SKM-1 treated with dmso at 0.1 percent for 144 hours (cell line): ENCODE measurements around the gene NELFB.

Experiments used
- DNase-seq: peaks from one replicate; lab custom pipeline; 2025; ENCODE audit not compliant: unreplicated experiment; lab: John Stamatoyannopoulos, UW

NELFB gene

DNA sequence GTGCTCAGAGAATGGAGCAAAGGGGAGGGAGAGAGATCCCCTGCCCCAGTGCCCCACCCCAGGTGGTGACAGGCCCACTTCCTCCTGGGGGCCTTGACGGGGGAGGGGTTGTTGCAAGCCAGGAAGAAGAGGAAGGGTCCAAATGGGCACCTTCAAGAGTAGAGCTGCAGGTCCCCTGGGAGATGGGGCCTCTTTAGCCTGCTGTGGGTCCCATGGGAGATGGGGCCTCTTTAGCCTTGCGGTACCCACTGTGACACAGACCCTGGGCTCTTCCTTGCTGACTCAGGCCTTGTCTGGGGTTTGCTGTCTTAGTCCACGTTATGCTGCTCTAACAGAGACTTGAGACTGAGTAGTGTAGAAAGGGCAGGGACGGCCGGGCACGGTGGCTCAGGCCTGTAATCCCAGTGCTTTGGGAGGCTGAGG is 12.8 kb downstream of the NELFB start:
- DNase-seq = peak; percentile 47

DNA sequence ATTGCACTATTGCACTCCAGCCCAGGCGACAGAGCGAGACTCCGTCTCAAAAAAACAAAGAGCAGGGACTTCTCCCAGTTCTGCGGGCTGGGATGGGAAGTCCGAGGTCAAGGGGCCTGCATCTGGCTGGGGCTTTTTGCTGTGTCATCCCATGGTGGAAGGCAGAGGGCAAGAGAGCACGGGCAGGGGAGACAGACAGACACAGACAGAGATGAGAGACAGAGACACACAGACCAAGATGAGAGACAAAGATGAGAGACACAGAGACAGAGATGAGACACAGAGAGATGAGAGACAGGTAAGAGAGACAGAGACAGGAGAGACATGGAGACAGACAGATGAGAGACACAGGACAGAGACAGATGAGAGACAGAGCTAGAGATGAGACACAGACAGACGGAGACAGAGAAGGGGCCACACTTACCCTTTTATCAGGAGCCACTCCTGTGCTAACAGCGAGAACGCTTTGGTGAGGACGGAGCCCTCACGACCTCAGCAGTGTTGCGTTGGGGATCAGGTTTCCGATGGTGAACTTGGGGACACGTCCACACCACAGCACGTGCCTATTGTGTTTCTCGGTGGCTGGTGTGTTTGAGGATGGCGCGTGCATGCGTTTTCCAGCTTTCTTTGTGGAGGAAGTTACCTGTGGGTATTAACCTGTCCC is 13.5 kb downstream of the NELFB start:
- no peak for DNase-seq

DNA sequence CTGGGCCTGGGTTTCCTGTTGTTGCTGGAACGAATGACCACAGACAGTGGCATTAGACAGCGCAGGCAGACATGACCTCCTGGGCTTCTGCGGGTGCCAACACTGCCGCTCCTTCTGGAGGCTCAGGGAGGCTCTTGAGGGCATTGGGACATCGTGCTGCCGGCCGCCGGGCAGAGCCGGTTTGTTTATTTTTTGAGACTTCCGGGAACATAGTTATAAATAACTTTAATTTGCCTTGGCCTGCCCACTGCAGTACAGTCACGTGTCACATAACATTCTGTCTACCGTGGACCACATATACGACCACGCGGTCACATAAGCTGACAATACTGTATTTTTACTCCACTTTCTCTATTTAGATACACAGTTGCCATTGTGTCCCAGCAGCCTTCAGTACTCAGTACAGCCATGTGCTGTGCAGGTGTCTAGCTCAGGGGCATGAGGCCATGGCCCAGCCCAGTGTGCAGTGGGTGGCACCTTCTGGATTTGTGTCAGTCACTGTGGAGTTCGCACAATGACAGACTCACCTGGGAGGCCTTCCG is 14.2 kb downstream of the NELFB start:
- DNase-seq = no peak

DNA sequence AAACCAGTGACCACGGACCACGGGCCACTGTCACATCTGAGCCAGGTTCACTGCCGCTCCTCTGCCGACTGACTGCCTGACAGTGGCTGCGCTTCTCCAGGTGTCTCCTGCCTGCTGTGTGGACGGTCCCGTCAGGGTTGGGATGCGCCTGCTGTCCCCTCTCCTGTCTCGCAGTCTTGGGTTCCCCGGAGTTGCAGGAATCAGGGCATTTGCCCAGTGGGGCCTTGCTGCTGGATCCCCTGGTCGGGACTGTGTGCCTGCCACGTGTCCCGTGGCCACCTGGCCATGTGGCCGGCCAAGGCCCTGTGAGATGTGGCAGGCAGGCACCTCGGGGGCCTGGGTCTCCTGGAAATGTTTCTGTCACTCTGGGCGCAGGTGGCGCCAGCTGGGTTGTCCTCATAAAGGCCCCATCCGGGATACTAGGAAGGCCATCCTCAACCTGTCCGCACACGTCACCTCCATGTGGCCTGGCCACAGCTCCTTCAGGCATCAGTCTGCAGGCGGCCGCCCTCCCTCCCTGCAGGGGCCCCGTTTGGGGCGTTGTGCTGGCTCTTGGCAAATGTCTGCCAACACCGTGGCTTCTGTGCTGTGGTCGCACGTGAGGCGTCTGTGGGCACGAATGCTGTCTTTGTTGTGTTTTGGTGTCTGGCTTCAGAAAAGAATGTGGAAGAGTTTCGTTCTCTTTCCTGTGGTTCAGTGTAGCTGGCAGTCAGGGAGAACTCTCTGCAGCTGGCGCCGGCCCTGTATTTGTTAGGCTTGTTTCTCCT is 16.0 kb downstream of the NELFB start:
- no peak for DNase-seq

DNA sequence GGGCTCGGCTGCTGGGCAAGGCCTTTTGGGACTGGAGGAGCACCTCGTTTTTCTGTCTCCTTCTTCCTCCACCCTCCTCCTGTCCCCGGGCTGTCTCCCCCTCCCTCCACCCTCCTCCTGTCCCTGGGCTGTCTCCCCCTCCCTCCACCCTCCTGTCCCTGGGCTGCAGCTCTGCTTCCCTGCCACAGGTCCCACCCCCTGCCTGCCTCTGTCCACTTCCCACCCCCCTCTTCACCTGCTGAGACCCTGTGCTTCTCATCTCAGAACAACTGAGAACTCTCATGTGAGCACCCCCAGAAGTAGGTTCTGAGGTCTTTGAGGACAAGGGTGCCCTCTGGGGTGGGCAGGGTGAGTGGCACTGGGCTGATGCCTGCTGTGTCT is 16.6 kb downstream of the NELFB start:
- DNase-seq = no peak

DNA sequence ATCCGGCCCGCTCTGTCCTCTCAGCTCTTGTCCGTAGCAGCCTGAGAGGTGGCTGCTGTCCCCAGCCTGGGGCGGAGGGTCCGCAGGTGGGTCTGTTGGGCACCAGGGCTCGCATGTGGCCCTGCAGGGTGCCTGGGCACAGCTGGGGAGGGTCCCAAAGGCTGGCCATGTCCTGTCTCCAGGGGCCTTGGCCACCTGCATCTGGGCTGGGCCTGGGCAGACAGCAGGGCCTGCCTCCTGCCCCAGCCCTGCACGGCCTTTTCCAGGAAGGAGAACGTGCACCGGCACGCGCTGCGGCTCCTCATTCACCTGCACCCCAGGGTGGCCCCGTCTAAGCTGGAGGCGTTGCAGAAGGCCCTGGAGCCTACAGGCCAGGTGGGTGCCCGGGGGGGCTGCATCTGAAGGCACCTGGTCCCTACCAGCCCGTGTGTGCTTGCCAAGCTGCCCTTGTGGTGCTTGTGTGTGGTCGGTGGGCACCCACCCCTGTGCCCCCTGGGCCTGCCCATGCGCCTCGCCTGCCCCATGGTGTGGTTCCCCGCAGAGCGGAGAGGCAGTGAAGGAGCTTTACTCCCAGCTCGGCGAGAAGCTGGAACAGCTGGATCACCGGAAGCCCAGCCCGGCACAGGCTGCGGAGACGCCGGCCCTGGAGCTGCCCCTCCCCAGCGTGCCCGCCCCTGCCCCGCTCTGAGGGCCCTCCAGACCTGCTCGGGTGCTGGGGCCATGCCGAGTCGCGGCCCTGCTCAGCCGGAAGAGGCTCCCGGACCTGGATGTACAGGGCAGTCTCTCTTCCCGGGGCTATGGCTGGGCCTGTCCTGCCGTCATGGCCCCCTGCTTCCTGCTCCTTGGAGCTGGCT is 17.3 kb downstream of the NELFB start:
- no peak for DNase-seq

DNA sequence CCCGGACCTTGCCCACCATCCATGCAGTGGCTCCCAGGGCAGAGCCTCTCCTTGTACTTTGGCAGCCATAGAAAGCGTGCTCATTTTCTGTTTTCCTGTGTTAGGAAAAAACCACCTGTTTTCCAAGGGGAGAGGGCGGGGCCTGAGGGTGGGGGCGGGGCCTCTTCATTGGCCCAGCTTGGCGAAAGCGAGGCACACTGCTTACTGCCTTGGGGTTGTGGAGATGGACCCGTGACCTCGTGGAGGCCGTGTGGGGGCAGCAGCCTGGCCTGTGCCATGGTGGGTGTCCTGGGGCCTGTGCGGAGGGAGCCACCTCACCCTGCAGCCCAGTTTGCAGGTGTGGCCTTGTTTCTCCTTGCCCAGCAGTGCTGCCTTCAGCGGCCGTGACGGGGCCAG is 18.0 kb downstream of the NELFB start:
- DNase-seq = no peak

DNA sequence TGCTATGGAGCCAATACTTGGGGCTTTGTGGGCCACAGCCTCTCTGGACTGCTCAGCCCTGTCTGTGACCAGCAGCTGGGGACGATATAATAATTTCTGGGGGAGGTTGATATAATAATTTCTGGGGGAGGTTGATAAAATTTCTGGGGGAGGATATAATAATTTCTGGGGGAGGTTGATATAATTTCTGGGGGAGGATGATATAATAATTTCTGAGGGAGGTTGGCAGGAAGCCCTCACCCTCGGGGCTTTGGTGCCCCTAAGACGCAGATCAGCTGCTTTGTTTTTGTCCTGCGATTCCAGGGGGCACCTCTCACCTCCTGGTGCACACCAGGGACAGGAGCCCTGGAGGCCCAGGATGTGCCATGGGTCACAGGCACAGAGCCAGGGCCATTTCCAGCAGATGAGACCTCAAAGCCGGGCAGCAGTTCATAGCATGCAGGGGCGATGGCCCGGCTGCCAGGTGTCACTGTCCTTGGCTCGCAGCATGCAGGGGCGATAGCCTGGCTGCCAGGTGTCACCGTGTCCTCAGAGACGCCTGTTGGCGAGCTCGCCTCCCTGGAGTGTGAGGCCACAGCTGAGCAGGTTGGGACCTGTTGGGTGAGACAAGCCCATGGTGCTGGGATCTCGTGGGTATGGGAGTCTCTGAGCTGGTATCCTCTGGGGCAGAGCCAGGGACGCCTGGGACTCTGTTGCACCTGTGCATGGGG is 18.6 kb downstream of the NELFB start:
- no peak for DNase-seq

DNA sequence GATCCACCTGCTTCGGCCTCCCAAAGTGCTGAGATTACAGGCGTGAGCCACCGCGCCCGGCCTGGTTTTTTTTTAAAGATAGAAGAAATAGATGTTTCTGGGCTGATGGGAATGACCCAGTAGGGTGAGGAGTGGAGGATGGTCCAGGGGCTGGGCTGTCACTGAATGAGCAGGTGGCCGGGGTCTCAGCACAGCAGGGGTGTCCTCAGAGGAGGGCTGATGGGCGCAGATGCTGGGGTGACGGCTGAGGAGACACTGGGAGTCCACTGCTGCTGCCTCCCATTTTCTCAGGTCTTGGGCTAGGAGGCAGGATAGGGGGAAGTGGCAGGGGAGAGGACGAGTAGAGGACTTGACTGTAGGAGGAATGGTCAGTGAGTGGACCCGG is 20.1 kb downstream of the NELFB start:
- DNase-seq = no peak

DNA sequence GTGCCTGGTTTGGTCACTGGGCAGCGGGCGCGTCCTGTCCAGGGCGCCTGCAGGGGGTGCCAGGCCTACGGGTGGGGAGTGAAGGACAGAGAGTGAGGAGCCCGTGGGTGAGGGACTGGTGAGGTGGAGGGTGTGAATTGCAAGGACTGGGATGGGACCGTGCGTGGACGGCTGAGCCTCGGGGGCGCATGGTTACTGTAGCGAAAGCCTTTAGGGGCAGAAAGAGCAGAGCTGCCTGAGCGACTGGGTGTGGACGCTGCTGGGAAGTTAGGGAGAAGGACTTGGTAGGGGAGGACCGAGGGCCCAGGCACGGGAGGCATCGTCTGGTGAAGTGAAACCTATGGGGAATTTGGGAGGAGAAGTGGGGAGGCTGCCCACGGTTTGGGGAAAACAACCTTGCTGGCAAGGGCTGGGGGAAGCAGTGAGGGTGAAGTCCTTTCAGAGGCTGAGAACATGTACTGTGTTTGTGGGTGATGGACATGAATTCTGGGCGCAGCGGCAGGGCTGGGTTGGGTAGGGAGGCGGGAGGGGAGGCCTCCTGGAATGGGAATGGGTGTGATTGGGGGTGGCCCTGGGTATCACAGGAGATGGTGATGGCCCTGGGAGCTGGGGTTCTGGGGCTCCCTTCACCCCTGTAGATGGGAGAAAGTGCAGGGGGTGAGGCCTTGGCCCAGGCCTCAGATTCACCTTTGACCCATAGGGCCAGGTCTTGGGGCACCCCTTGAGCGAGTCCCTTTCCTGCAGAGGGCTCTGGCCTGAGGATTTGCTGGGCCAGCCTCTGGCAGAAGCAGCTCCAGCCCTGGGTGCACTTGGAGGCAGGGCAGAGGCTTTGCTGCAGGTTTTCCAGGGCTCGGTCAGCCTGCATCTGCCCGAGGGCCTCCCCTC is 20.7 kb downstream of the NELFB start:
- no peak for DNase-seq

DNA sequence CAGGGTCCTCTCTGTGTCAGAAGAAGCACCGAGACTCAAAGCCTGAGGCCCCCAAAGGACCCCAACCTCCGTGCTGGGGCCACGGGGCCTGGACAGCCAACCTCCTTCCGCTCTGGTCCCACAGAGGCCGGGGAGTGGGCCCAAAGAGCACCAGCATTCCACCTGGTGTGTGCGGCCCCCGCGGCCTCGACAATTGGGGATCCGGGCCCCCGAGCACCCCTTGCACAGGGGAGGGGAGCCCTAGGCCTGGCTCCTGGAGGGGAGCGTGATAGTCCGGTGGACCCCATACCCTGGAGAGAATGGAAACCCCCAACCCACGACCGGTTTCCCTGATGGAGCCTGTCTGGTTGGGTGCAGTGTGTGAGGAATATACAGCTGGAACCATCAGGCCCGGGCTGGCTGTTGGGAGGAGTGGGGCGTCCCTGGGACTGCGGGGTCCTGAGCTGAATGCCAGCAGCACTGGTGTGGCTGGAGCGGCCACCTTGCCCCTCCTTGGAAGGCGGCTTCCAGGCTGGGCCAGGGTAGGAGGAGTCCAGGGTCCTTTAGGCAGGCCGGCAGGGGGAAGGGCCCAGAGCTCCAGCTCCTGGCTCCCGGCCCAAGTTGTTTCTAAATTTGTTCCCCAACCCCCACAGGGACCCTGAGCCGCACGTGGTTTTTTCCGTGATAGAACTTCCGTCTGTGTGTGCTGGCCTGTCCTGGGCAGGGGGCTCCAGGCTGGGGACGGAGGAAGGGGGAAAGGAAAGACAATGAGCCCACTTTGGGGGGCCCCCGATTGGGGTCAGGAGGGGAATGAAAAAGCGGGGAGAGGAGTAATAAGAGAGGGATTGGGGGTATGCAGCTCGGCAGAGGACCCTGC is 21.6 kb downstream of the NELFB start:
- DNase-seq = peak; percentile 72

DNA sequence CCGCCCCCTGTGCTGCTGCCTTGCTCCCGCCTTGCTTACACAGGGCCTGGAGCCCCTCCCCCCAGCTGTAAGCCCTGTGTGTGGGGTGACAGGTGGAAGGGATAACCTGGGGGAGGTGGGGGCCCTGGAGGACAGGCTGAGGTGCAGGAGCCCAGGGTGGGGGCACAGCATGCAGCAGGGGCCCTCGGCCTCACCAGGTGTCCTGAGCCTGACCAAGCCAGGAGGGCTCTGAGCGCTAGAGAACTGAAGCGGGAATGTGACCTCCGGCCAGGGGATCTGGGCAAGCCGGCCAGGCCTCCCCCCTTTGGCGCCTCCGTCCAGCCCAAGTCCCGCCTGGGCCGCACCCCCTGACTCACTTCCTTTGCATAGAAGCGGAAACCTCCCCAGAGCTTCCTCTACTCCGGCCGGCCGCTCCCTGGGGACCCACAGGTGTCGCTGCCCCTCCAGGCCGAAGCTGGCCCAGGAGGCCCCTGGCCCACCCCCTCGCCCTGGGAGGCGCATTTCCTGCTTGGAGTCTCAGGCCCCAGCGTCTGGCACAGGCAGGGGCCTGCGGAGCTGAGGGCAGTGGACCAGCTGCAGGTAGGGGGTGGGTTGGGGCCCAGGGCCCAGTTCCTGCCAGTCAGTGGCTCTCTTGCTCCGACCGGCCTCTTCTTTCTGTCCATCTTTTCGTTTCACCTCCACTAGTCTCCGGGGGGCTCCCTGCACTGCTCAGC is 22.4 kb downstream of the NELFB start, which contains the start of gene TOR4A:
TOR4A (plus strand) TSS at position 398 of the 713 bp plus-strand sequence. CDS start 964 bp downstream, outside the sequence.
- DNase-seq = peak; percentile 92

DNA sequence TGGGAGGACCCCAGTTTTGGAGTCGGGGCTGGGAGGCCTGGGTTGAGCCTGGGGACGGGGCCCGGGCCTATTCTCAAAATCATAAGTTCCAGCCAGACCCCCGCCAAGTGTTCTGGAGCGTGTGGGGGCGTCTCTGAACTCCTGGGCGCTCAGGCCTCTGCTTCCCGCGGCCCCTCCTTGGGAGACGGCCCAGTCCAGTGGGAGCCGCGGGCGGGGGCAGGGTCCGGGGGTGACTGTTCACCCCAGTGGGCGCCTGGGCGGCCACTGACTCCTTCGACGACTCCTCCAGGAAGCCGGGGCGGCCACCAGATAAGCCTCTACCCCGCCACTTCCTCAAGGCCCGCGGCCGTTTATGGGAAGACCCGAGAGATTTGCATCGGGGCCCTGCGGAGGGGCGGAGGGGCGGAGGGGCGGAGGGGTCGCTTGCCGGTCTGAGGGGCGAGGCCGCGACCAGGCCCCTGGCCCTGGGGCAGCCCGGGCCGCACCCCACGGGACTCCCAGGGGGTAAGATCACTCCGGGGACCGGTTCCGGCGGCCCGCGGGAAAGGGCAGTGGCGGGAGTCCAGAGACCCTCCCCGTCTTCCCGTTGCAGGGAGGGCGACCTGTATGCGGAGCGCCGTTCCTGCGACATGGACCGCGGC is 23.1 kb downstream of the NELFB start:
- DNase-seq = peak; percentile 37

DNA sequence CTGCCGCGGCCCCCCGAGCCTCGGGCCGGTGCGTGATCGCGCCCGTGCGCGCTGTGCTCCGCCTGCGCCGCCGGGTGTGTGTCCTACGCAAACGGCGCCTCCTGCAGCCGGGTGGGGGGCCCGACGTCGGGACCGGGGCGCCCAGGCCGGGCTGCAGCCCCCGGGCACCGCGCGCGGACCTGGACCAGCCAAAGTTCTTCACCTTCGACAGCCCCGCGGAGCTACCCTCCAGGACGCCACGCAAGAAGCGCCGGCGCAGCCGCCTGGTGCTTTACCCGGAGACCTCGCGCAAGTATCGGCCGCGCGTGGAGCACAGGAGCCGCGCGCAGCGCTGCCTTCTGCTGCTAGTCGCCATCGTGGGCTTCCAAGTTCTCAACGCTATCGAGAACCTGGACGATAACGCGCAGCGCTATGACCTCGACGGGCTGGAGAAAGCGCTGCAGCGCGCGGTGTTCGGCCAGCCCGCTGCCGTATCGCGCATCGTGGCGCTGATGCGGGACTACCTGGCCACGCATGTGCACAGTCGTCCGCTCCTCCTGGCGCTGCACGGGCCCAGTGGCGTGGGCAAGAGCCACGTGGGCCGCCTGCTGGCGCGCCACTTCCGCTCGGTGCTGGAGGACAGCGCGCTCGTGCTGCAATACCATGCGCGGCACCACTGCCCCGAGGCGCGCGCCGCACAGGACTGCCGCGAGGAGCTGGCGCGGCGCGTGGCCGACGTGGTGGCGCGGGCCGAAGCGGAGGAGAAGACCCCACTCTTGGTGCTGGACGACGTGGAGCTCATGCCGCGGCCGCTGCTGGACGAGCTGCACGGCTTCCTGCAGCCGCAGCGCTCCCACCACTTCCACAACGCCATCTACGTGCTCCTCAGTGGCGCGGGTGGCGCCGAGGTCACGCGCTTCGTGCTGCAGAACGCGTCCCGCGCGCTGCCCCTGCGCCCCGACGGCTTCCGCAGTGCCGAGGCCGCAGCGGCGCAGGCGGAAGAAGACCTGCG is 23.9 kb downstream of the NELFB start:
- DNase-seq = no peak

DNA sequence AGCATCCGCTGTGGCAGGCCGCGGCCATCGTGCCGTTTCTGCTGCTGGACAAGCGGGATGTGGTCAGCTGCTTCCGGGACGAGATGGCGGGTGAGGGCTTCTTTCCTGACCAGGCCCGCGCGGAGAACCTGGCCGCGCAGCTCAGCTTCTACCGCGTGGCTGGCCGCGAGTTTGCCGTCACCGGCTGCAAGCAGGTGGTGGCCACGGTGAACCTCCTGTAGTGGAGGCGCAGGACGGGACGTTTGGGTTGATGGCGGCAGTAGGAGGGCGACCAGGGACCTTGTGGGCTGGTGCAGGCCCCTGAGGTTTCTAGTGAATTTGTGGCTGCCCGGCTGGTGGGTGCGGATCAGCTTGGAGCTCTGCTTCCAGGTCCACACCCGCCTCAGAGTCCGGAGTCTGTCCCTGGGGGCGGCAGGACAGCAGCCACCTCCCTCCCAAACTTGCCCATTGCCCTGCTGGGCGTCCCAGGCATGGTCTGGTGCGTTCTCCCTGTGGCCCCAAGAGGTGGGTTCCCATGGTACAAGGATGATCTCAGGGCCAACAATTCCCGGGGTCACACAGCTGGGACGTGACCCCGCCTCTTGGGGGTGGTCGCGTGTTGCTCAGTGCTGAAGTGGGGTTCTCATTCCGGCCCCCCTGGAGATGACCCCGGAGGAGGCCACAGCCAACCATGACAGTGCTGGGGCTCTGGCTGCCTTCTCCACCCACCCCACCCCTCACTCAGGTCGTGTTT is 24.8 kb downstream of the NELFB start:
- DNase-seq = no peak
